GM18520 (cell line): ENCODE measurements around the gene TAAR6.
A peak's percentile ranks its signal among the peaks of the same experiment; 100 is the strongest.
"Not testable (repeated sequence)": the region's sequence is repeated elsewhere in the genome, so short reads cannot be mapped to it uniquely, and the experiment has no call there.

Experiments
- ATAC-seq: cut with Tn5 transposase; IDR thresholded peaks from one replicate; pipeline ENCODE4 v1.9.1; 2021; ENCODE audit not compliant: unreplicated experiment

TAAR6 gene

GRCh38 chr6:132589454-132589853, 19.3 kb downstream of the TAAR6 start, which contains the start of gene TAAR5:
TAAR5 (minus strand) TSS chr6:132589741; CDS start chr6:132589686, 55 bp downstream.
- no peak for ATAC-seq

GRCh38 chr6:132590362-132590761, 20.2 kb downstream of the TAAR6 start:
- no peak for ATAC-seq

- ATAC-seq = no peak
These were observed 22.7 kb downstream of the TAAR6 start for GRCh38 chr6:132592855-132593254.

GRCh38 chr6:132596201-132596600, 26.1 kb downstream of the TAAR6 start:
- ATAC-seq = no peak

- ATAC-seq = peak; percentile 78
These were observed 28.4 kb downstream of the TAAR6 start for GRCh38 chr6:132598473-132598872.

GRCh38 chr6:132600900-132601299, 30.8 kb downstream of the TAAR6 start:
- not testable (repeated sequence) for ATAC-seq

GRCh38 chr6:132604635-132605152, 34.6 kb downstream of the TAAR6 start:
- ATAC-seq = no peak

- no peak for ATAC-seq
These were observed 37.6 kb downstream of the TAAR6 start for GRCh38 chr6:132607544-132608233.

- ATAC-seq = no peak
These were observed 41.5 kb downstream of the TAAR6 start for GRCh38 chr6:132611616-132612015.

- ATAC-seq = peak; percentile 65
These were observed 42.5 kb downstream of the TAAR6 start for GRCh38 chr6:132612449-132613108.

GRCh38 chr6:132614554-132614953, 44.4 kb downstream of the TAAR6 start:
- ATAC-seq = no peak

- no peak for ATAC-seq
These were observed 46.6 kb downstream of the TAAR6 start for GRCh38 chr6:132616677-132617076.
